GM19397 (cell line): Measurements from ENCODE around the gene SLC39A11.
"Not testable (repeated sequence)": the region's sequence is repeated elsewhere in the genome, so short reads cannot be mapped to it uniquely, and the experiment has no call there.

Experiments
- ATAC-seq: cut with Tn5 transposase; IDR thresholded peaks from one replicate; pipeline ENCODE4 v1.9.1; 2021; ENCODE audit warnings: mild to moderate bottlenecking, moderate library complexity; ENCODE audit not compliant: unreplicated experiment

The SLC39A11 gene

DNA sequence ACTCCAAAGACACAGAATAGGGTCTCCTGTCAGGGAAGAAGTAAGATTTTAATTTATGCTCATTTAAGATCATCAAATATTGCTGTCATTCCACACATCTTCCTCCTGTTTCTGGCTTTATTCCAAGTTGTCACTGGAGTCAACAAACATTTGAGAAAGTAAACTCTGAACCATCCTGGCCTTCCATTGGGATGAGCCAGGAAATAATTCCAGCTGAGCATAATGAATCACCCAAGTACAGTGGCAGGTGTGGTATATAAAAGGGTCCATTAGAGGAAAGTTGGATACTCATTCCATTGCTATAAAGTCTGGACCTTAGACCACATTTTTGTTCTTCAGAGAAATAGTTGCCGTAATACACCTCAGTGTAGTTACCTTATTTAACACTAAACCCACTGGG lies 246.1 kb downstream of the SLC39A11 start:
- ATAC-seq = no peak

DNA sequence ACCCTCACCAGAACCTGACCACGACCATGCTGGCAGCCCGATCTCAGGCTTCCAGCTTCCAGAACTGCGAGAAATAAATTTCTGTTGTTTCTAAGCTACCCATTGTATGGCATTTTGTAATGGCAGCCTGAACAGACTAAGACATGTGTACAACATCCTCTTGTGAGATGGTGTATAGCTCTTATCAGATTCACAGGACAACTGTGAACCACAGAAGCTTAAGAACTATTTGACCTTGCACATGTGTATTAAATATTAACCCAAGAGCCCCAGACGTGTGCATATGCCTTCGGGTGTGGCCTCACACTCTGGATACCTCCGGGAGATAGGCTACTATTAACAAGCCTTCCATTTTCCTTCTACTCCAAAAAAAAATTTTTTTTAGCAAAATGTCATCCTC lies 248.9 kb downstream of the SLC39A11 start:
- no peak for ATAC-seq

DNA sequence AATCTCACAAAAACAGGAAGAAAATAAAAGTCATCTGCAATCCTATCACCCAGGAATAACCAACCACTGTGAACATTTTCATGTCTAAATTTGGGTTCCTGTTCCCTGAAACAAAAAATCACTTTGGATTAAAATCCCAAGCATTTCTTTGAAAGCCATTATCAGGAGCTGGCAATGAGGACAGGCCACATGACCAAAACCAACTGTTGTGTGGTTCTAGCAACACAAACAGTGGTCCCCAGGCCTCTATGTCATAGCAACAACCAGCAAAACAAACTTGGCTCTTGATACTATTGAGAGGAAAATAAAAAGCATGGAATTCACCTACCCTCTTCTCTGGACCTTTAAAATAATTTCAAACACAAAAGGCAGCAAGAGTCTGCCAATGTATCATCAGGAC lies 252.5 kb downstream of the SLC39A11 start:
- no peak for ATAC-seq

DNA sequence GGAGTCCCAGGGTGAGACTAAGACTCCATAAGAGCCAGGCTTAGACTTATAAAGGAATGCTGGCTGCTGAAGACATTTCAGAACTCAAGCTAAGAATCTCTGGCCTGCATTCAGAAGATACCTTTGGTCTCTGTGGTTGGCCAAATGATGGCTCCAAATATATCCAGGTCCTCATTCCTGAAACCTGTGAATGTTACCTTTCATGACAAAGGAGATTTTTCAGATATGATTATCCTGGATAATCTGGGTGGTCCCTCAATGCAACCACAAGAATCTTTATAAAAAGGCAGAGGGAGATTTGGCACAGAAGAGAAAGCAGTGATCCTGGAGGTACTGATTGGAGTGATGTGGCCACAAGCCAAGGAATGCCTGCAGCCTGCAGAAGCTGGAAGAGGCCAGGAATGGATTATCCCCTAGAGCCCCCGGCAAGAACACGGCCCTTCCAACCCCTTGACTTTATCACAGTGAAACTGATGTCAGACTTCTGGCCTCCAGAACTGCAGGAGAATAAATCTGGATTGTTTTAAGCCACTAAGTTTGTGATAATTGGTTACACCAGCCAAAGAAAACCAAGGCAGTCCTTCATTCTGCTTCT lies 253.3 kb downstream of the SLC39A11 start:
- no peak for ATAC-seq

DNA sequence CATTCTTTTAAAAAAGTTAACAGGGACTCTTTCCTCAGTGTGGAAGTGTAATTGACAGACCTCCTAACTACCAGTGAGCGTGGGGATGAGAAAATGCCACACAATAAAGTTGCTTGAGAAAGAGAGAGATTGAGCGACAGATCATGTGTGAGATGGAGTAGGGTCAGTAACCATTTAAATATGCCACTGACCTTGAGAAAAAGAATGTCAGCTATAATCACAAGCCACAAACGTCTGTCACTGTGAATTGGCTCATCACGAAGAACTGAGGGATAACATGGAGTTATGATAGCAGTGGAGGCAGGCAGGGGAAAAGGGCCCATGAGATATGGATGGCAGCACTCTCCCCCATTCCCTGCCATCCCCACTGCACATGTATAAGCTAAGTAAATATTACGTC lies 253.9 kb downstream of the SLC39A11 start:
- ATAC-seq = no peak

DNA sequence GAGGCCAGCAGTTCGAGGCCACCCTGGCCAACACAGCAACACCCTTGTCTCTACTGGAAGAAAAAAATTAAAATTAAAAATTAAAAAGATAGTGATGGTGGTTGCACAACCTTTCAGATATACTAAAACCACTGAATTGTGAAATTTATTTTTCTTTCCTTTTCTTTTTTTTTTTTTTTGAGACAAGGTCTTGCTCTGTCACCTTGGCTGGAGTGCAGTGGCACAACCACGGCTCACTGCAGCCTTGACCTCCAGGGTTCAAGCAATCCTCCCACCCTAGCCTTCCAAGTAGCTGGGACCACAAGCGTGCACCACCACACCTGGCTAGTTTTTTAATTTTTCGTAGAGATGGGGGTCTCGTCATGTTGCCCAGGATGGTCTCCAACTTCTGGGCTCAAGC lies 254.4 kb downstream of the SLC39A11 start:
- no peak for ATAC-seq

DNA sequence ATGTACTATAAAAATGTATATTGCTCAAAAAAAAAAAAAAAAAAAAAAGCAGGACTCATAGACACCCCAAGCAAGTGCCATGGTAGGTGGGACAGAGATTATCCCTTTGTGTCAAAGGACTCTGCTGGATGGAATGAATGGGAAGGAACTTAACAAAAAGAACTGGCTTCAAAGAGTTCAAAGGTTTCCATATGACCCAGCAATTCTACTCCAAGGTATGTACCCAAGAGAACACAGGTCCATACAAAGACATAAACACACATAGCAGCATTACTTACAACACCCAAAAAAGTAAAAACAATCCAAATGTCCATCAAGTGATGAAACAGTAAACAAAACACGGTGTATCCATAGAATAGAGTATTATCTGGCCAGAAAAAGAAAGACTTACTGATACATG lies 255.2 kb downstream of the SLC39A11 start:
- no peak for ATAC-seq

DNA sequence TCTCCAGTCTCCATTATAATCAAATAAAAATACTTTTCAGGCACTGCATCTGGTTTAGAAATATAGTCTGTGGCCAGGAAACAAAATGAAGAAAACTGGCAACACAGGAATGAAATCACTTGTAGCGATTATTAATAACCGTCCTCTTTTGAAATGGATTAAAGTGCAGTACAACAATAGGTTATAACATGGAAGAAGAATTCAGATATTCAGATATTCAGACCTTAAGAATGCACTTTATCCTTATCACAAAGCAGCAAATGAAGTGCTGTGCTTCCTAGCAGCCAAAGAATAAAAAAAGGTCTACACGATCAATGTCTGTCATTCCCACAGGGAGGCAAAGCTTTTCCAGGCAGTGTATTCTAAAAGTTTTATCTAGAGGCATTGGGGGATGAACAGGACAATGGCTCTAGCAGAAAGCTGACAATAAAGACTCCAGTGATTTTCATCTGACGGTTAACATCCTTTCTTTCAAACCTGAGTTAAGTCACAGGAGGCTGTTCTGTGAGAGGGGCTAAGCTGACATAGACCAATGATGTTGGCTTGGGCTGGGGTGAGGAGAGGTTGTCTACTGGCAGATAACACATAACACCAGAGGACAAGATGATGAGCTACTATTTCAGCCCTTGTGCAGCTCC lies 259.2 kb downstream of the SLC39A11 start:
- no peak for ATAC-seq

DNA sequence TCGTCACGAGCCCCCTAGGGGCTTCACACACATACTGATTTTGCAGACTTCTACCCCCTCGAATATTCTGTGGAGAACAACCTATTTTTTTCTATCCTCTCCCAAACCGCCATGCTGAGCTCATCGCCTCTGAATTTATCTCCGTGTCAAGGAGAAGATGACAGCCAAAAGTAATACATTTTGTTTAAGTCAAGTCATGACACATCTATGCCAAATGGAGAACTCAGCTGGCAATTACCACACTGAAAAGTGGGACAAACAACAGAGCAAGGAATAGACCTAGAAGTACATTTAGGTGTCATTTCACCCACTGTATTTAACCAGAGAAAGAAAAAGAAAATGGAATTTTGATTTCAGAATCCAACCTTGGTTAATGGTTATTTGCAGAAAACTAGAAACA lies 260.2 kb downstream of the SLC39A11 start:
- no peak for ATAC-seq

DNA sequence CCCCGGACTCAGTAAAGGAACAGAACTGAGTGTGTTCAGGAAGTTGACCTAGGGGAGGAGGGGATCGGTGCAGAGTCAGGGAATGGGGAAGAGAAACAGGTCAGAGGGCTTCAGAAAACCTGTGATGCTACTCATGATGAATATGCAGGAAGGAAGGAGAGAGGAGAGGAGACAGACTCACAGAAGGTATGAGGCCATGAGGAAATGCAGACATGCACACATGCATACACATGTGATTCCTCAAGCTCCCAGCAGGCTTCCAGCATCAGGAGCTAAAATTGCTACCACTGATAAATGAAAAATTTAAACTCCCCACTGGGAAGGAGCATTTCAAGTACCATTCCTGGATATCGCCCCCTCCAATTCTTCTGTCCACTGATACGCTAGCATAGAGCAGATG lies 262.6 kb downstream of the SLC39A11 start:
- ATAC-seq = no peak

DNA sequence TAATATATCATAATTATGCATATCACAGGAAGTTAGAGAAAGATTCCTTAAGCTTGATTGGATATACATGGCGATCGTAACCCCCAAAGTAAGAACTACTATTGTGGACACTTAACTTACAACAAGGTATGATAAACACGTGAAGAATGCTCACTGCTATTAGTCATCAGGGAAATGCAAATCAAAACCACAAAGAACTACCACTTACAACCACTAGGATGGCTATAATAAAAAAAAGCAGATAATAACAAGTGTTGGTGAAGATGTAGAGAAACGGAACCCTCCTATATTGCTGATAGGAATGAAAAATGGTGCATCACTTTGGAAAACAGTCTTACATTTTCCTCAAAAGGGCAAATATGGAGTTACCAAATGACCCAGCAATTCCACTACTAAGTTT lies 265.9 kb downstream of the SLC39A11 start:
- no peak for ATAC-seq

DNA sequence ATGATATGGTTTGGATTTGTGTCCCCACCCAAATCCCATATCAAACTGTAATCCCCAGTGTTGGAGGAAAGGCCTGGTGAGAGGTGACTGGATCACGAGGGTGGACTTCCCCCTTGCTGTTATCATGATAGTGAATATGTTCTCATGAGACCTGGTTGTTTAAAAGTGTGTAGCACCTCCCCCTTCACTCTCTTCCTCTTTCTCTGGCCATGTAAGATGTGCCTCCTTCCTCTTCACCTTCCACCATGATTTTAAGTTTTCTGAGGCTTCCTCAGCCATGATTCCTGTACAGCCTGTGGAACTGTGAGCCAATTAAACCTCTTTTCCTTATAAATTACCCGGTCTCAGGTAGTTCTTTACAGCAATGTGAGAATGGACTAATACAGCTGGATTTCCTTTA lies 266.4 kb downstream of the SLC39A11 start:
- not testable (repeated sequence) for ATAC-seq

DNA sequence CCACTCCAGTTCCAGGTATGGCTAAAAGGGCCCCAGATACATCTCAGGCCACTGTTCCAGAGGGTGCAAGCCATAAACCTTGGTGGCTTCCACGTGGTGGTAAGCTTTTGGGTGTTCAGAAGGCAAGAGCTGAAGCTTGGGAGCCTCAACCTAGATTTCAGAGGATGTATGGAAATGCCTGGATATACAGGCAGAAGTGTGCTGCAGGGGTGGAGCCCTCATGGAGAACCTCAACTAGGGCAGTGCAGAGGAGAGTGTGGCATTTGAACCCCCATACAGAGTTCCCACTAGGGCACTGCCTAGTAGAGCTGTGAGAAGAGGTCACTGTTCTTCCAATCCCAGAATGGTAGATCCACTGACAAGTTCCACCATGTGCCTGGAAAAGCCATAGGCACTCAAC lies 267.3 kb downstream of the SLC39A11 start:
- no peak for ATAC-seq

DNA sequence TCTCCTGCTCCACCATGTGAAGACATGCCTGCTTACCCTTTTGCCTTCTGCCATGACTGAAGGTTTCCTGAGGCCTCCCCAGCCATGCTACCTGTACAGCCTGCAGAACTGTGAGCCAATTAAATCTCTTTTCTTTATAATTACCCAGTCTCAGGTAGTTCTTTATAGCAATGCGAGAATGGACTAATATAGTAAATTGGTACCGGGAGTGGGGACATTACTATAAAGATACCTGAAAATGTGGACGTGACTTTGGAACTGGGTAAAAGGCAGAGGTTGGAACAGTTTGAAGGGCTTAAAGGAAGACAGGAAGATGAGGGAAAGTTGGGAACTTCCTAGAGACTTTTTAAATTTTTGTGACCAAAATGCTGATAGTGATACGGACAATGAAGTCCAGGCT lies 268.2 kb downstream of the SLC39A11 start:
- ATAC-seq = not testable (repeated sequence)

DNA sequence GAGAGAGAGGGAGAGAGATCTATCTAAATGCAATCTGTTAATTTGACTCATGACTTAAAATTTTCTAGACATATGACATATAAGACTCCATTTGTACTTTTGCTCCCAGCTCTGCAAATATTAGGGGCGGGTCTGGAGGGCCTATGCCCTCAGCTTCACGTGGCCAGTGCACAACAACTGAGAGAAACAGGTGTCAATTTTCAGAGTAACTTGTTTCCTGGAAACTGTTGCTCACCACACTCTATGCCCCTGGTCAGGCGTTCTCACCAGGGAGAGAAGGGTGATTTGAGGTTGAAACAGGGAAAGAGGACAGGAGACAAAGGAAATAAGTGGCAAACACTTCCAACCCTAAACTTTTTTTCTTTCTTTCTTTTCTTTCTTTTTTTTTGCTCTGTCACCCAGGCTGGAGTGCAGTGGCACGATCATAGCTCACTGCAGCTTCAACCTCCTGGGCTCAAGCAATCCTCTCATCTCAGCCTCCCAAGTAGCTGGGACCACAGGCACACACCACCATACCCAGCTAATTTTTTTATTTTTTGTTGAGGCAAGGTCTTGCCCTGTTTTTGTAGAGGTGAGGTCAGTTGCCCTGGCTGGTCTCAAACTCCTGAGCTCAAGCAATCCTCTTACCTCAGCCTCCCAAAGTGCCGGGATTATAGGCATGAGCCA lies 270.0 kb downstream of the SLC39A11 start:
- no peak for ATAC-seq

DNA sequence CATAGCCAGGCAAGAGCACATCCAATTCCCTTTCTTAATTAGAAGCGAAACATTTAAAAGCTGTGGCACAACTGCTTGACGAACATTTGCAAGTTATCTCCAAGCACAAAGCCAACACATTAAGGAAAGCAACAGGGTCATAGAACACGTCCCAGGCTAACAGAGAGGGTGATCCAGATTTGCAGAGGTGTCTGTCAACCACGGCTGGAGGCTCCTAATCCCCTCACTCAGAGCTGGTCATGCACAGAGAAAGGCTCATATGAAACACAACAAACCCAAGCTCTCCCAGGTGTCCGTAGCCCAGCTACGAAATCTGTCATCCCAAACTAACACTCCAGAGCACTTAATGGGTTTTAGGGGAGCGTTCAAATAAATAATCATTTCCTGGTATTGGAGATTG lies 276.1 kb downstream of the SLC39A11 start:
- ATAC-seq = no peak

DNA sequence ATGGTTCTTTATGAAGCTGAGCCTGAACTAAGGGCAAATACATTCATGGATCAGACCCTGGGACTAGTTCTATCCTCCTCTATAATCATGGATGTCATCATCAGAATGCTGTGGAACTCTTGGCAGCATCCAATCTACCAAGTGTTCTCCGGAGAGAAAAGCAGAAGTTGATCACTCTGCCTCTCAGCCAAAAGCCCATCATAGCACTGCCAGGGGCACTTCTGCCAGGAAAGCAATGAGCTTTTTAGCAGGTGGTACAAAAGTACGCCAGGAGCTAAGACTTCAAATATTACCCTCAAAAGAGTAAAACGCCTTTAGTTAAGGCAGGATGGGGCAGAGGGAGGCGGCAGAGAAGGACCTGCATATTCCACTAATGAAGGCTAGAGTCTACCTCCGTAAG lies 279.0 kb downstream of the SLC39A11 start:
- ATAC-seq = no peak

DNA sequence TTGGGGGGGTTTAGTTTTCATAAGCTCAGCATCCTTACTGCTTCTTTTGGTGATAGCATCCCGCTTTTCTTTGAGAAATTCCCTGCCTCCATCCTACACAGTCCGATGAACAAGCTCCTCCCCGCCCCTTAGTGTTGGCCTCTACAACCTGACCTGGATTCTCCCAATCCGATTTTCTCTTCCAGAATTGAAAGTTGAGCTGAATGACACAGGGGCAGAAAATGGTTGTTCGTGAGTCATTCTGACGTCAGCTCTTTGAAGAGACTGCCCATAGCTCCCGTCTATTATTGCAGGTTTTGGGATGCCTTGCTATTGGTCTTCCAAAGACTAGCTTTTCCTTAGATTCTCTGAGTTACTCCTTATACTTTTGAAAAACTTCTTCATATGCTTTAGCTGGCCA lies 279.7 kb downstream of the SLC39A11 start:
- no peak for ATAC-seq

DNA sequence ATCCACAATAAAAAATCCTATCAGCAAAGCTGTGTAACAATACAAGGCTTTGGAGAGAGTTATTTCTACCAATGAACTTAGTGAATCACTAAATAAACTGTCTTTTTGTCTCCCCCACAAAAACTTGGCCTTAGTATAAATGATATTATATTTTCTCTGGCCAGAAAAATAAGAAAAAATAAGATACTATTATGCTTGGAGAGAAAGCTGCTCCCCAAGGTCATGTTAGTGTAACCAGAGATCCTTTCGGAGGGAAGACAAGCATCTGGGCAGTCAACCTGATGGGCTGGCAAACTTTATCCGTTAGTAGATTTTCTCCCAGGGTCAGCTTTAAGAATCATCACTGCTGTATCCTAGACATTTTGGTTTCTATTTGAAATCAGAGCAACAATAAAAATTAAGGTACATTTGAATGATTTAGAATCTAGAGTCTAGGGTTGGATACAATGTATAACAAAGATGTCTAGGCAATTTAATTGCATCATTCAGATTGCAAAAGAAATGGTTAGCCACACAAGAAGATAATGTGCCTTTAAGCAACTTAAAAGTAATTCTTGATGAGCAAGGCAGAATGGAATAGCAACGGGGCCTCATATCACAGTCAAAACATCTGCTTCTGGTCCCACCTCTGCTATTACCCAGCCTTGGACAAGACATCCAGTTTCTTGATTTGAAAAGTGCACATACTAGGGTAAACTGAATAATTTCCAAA lies 280.4 kb downstream of the SLC39A11 start:
- no peak for ATAC-seq

DNA sequence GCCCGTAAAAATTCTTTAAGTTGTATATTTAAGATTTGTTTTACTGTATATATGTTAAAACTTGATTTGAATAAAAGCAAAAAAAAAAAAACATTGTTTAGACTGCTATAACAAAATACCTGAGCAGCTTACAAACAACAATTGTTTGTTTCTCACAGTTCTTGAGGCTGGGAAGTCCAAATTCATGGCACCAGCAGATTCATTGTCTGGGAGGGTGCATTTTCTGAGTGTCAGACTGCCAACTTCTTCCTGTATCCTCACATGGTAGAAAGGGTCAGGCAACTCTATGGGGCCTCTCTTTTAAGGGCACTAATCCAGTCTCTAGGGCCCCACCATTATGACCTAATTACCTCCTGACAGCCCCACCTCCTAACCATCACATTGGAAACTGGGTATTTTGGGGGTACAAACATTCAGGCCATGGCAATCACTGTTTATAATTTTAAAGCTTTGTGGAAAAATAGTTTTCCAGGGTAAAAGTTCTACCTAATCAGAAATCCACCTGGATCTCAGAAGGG lies 281.4 kb downstream of the SLC39A11 start:
- no peak for ATAC-seq

DNA sequence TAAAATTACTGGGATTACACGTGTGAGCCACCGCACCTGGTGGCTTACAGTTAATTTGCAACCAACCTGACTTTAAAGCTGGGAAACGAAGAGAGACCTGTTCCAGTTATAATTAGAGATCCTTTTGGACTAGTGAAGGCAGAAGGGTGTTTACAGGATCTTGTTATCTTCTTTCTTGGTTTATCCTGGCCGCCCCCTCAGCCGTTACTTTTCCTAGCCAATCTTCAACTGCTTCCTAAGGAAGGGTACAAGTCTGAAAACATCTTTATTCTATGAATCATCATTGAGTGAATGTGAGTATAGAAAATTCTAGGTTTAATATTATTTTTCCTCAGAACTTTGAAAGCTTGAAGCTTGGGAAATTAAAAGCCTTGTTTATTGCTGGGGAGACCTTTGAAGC lies 286.5 kb downstream of the SLC39A11 start:
- ATAC-seq = no peak
